MM.1S (cell line): ENCODE measurements around the gene CHMP4A.

Source experiments
- DNase-seq: peaks from one replicate; pipeline ENCODE4 v3.0.0-alpha.2; 2015
- H2AFZ ChIP-seq: fragments of 300-600 bp; sonication (generic); 2 replicates; pipeline ENCODE4 v1.6.0; 2016; ENCODE audit warnings: antibody characterized with exemption, low read length
- H3F3A ChIP-seq: fragments of 300-600 bp; sonication (generic); 2 replicates; pipeline ENCODE4 v1.6.1; 2016; ENCODE audit warnings: mild to moderate bottlenecking, antibody characterized with exemption, low read length, moderate library complexity, mixed read lengths; ENCODE audit not compliant: insufficient read depth
- H3K27ac ChIP-seq: fragments of 300-600 bp; sonication (generic); 2 replicates; pipeline ENCODE4 v1.5.1; 2016; ENCODE audit warnings: mild to moderate bottlenecking, low read length
- H3K27me3 ChIP-seq: fragments of 300-600 bp; sonication (generic); replicated peaks from 2 replicates; pipeline ENCODE4 v1.6.0; 2016; ENCODE audit warnings: low read length; ENCODE audit not compliant: insufficient read depth
- H3K36me3 ChIP-seq: fragments of 300-600 bp; sonication (generic); replicated peaks from 2 replicates; pipeline ENCODE4 v1.6.1; 2016; ENCODE audit warnings: mild to moderate bottlenecking, low read length, mixed read lengths; ENCODE audit not compliant: insufficient read depth
- H3K4me1 ChIP-seq: fragments of 300-600 bp; sonication (generic); 2 replicates; pipeline ENCODE4 v1.6.1; 2016; ENCODE audit warnings: low read length, mixed read lengths
- H3K4me2 ChIP-seq: fragments of 300-600 bp; sonication (generic); 2 replicates; pipeline ENCODE4 v1.6.0; 2016; ENCODE audit warnings: low read depth, low read length
- H3K4me3 ChIP-seq: fragments of 300-600 bp; sonication (generic); 2 replicates; pipeline ENCODE4 v1.5.1; 2016; ENCODE audit warnings: low read length, mixed read lengths
- H3K79me2 ChIP-seq: fragments of 300-600 bp; sonication (generic); 2 replicates; pipeline ENCODE4 v1.6.1; 2016; ENCODE audit warnings: mixed run types, low read length, mixed read lengths
- H3K9ac ChIP-seq: fragments of 300-600 bp; sonication (generic); 2 replicates; pipeline ENCODE4 v1.6.1; 2016; ENCODE audit warnings: low read length, mixed read lengths
- H3K9me2 ChIP-seq: fragments of 300-600 bp; sonication (generic); replicated peaks from 2 replicates; pipeline ENCODE4 v1.6.1; 2016; ENCODE audit warnings: mild to moderate bottlenecking, low read length, mixed read lengths; ENCODE audit not compliant: insufficient read depth
- H3K9me3 ChIP-seq: fragments of 300-600 bp; sonication (generic); replicated peaks from 2 replicates; pipeline ENCODE4 v1.6.1; 2016; ENCODE audit warnings: mild to moderate bottlenecking, low read length, mixed read lengths; ENCODE audit not compliant: insufficient read depth
- H4K20me1 ChIP-seq: fragments of 300-600 bp; sonication (generic); 2 replicates; pipeline ENCODE4 v1.6.1; 2016; ENCODE audit warnings: mild to moderate bottlenecking, low read length, moderate library complexity, mixed read lengths; ENCODE audit not compliant: insufficient read depth
- EZH2 ChIP-seq: fragments of 300-600 bp; sonication (generic); optimal IDR thresholded peaks from 2 replicates; pipeline ENCODE3; 2017; ENCODE audit warnings: low read depth, mild to moderate bottlenecking, antibody characterized with exemption, low read length, mixed read lengths
- EZH2phosphoT487 ChIP-seq: fragments of 300-600 bp; sonication (generic); IDR thresholded peaks from 2 replicates; pipeline ENCODE4 v1.6.1; 2018; ENCODE audit warnings: antibody characterized with exemption, low read length
- TF ChIP-seq, protein P1 (sequence below): fragments of 300-600 bp; sonication (generic); IDR thresholded peaks from 2 replicates; pipeline ENCODE4 v1.5.1; 2016; ENCODE audit warnings: antibody characterized with exemption, low read length, mixed read lengths

The CHMP4A gene

DNA sequence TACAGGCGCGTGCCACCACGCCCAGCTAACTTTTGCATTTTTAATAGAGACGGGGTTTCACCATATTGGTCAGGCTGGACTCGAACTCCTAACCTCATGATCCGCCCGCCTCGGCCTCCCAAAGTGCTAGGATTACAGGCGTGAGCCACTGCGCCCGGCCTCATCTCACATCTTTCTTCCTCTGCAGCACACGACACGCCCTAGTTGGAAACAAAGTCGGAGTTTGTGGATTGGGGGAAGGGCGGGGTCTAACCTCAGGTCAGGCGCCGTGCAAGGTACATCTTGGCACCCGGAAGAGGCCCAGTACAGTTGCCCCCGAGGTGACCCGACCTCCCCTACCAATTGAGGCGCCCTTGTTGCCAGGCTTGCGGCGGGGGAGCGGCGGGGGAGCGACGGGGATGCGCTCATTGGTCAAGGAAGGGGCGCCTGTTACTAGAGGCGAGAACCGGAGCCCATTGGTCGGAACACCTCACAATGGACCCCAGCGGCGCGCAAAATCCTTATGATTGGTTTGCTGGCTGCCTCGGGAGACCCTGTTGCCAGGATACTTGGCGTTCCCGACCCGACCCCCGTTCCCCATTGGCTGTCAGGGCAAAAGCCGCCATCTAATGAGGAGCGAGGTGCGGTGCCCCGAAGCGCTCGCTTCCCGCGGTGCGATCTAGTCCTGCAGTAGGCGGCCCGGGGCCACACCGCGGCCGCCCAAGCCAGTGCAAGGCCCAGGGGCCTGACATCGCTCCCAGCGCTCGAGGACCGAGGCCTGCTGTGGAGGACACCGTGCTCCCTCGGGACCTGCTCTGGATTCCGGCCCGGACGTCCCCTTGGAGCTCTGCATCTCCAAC lies 41.6 kb downstream of the CHMP4A start, which contains the start of gene REC8:
Gene REC8, plus strand, starts transcription at position 659 of the 839 bp plus-strand sequence. CDS start 473 bp downstream, outside the sequence.
- H3K4me3 ChIP-seq, result no peak within 1 kb of the TSS

DNA sequence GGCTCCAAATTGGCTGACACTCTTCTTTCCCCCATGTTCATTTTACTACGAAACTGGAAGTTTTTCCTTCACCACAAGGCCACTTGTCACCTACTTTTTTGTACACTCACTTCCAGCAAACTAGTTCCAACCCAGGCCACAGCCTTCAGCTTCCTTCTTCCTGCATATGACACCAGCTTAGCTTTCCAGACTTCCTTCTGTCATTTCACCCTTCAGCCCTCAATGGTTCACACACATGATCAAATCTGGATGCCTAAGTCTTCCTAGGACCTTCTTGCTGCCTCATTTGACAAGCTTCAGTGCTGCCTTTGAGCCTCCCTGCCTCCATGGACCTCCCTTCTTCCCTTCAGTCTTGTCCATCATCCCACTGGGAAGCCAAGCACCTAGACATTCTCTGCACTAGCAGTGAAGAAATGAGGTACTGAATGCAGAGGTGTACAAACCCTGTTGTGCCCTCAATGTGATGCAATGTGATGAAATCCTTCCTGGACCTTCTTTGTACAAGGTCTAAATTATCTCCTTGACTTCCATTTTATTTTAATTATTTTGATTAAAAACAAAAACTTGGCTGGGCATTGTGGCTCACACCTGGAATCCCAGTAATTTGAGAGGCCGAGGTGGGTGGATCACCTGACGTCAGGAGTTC lies 45.7 kb downstream of the CHMP4A start:
- Histone ChIP-seq H3K27me3 (no peaks in the 10 kb centered on the region), H3K4me1 (no peaks in the 10 kb centered on the region), H3K36me3 (no peaks in the 10 kb centered on the region), H3K9ac (no peak overlapping the region), H3K4me2 (no peak overlapping the region), H4K20me1 (no peaks in the 10 kb centered on the region), H3K9me3 (no peaks in the 10 kb centered on the region), H3K79me2 (no peaks in the 10 kb centered on the region), H3K27ac (no peak overlapping the region), H3K9me2 (no peaks in the 10 kb centered on the region), H2AFZ (no peak overlapping the region), H3F3A (no peaks in the 10 kb centered on the region), H3K4me3 (no peak overlapping the region)
- no peak for DNase-seq
- TF ChIP-seq, protein P1, sequence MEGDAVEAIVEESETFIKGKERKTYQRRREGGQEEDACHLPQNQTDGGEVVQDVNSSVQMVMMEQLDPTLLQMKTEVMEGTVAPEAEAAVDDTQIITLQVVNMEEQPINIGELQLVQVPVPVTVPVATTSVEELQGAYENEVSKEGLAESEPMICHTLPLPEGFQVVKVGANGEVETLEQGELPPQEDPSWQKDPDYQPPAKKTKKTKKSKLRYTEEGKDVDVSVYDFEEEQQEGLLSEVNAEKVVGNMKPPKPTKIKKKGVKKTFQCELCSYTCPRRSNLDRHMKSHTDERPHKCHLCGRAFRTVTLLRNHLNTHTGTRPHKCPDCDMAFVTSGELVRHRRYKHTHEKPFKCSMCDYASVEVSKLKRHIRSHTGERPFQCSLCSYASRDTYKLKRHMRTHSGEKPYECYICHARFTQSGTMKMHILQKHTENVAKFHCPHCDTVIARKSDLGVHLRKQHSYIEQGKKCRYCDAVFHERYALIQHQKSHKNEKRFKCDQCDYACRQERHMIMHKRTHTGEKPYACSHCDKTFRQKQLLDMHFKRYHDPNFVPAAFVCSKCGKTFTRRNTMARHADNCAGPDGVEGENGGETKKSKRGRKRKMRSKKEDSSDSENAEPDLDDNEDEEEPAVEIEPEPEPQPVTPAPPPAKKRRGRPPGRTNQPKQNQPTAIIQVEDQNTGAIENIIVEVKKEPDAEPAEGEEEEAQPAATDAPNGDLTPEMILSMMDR, result no peak
- TF ChIP-seq EZH2 (no peak), EZH2phosphoT487 (no peak)

More for the DNA sequence above, 41.6 kb downstream of the CHMP4A start, which contains the start of gene REC8:
- Histone ChIP-seq H3K9me3 (no peaks in the 10 kb centered on the region), H3K36me3 (no peaks in the 10 kb centered on the region), H2AFZ (no peak within 1 kb of the TSS), H4K20me1 (no peaks in the 10 kb centered on the region), H3K9me2 (no peaks in the 10 kb centered on the region), H3F3A (no peaks in the 10 kb centered on the region), H3K27me3 (no peaks in the 10 kb centered on the region), H3K9ac (no peak within 1 kb of the TSS), H3K27ac (no peak within 1 kb of the TSS), H3K4me1 (no peaks in the 10 kb centered on the region), H3K79me2 (no peaks in the 10 kb centered on the region), H3K4me2 (no peak within 1 kb of the TSS)
- no peak for DNase-seq
- TF ChIP-seq, protein P1, result no peak
- TF ChIP-seq EZH2 (no peak), EZH2phosphoT487 (no peak)

DNA sequence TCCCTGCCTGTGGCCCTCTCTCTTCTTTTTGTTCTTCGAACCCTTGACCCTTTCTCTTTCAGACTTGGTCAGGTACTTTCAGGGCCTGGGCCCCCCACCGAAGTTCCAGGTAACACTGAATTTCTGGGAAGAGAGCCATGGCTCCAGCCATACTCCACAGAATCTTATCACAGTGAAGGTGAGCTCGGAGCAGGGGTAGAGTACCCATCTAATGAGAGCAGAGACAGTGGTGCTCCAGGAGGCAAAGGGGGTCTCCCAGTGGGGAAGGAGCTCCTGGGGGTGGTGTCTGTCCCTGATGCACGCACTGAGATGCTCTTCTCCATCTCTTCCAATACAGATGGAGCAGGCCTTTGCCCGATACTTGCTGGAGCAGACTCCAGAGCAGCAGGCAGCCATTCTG lies 47.5 kb downstream of the CHMP4A start:
- Histone ChIP-seq H3K4me3 (no peak overlapping the region), H3F3A (no peaks in the 10 kb centered on the region), H3K4me2 (no peak overlapping the region), H3K36me3 (no peaks in the 10 kb centered on the region), H2AFZ (no peak overlapping the region), H3K27me3 (no peaks in the 10 kb centered on the region), H4K20me1 (no peaks in the 10 kb centered on the region), H3K27ac (no peak overlapping the region), H3K9me2 (no peaks in the 10 kb centered on the region), H3K79me2 (peaks cover 12% of the 10 kb centered on the region), H3K9ac (no peak overlapping the region), H3K9me3 (no peaks in the 10 kb centered on the region), H3K4me1 (no peaks in the 10 kb centered on the region)
- DNase-seq, result no peak
- TF ChIP-seq, protein P1, result no peak
